NAMALWA (cell line): Measurements from ENCODE around the gene NCKAP1.
"Not testable (repeated sequence)": the region's sequence is repeated elsewhere in the genome, so short reads cannot be mapped to it uniquely, and the experiment has no call there.

Experiments
- DNase-seq: peaks from one replicate; pipeline ENCODE4 v3.0.0-alpha.2; 2015; ENCODE audit warnings: low spot score

NCKAP1 gene

GRCh38 chr2:183038341-183039300, at the start of gene NCKAP1:
Gene NCKAP1, minus strand, starts transcription at chr2:183038457. Its CDS starts 358 bp downstream, at chr2:183038099.
- no peak for DNase-seq

GRCh38 chr2:183081911-183082310, 43.7 kb upstream of the NCKAP1 start:
- no peak for DNase-seq

GRCh38 chr2:183079139-183079775, 41.0 kb upstream of the NCKAP1 start:
- DNase-seq = peak; percentile 60

GRCh38 chr2:183078464-183079138, 40.3 kb upstream of the NCKAP1 start, which contains the start of gene DUSP19:
Gene DUSP19, plus strand, starts transcription at chr2:183078747. Its CDS starts 187 bp downstream, at chr2:183078934.
- peak; percentile 93 for DNase-seq

- DNase-seq = no peak
Measured at GRCh38 chr2:183078163-183078463, 39.9 kb upstream of the NCKAP1 start.

GRCh38 chr2:183072177-183072576, 33.9 kb upstream of the NCKAP1 start:
- DNase-seq = no peak

GRCh38 chr2:183070942-183071844, 32.9 kb upstream of the NCKAP1 start:
- DNase-seq = no peak

- DNase-seq = no peak
Measured at GRCh38 chr2:183069174-183069573, 30.9 kb upstream of the NCKAP1 start.

- no peak for DNase-seq
Measured at GRCh38 chr2:183068561-183068960, 30.3 kb upstream of the NCKAP1 start.

- peak; percentile 80 for DNase-seq
Measured at GRCh38 chr2:183063083-183063482, 24.8 kb upstream of the NCKAP1 start.

- DNase-seq = no peak
Measured at GRCh38 chr2:183060571-183061231, 22.4 kb upstream of the NCKAP1 start.

- no peak for DNase-seq
Measured at GRCh38 chr2:183059561-183059960, 21.3 kb upstream of the NCKAP1 start.

GRCh38 chr2:183057333-183057985, 19.2 kb upstream of the NCKAP1 start:
- DNase-seq = no peak

- DNase-seq = no peak
Measured at GRCh38 chr2:183049420-183049819, 11.2 kb upstream of the NCKAP1 start.

- not testable (repeated sequence) for DNase-seq
Measured at GRCh38 chr2:183047486-183048125, 9.3 kb upstream of the NCKAP1 start.

- not testable (repeated sequence) for DNase-seq
Measured at GRCh38 chr2:183043580-183043979, 5.3 kb upstream of the NCKAP1 start.

GRCh38 chr2:183040604-183041003, 2.3 kb upstream of the NCKAP1 start:
- no peak for DNase-seq

GRCh38 chr2:183037553-183038340, 510 bp downstream of the NCKAP1 start:
- no peak for DNase-seq

GRCh38 chr2:183037074-183037552, 1.1 kb downstream of the NCKAP1 start:
- no peak for DNase-seq
